ENCODE results near the gene ATF6. TPM values are rescaled to one million over a fixed set of nuclear protein-coding genes. Genes with fewer than 3 reads are reported as not detected.

ATF6 gene
- total RNA-seq, 1 experiment from 2014 or later = 10.6 TPM

DNA sequence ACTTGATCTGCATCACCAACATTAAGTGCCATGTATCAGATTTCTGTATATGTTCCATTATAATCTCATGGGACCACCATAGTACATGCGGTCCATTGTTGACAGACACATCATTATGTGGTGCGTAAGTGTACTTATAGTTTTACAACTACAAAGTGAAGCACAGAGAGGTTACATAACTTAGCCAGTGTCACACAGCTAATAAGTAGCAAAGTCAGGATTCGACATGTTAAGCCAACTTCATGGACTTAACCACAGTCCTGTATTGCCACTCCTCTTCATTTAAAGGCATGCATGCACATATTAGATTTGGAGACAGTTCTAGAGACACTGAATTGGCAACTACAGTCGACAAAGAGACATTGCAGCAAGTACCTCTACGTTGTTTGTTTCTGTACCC is 120.5 kb downstream of the ATF6 start:
- DNase-seq (ENCODE audit: low spot score) (no peak), ATAC-seq (no peak)
- H3K4me1 Mint-ChIP-seq = peaks cover 3% of the 10 kb centered on the region; the same call in 1 of the 2 replicates
- no peaks in the 10 kb centered on the region; the same call in 1 of the 2 replicates for H3K36me3 Mint-ChIP-seq
- H3K27ac Mint-ChIP-seq = no peak overlapping the region
- H3K4me3 Mint-ChIP-seq = no peak overlapping the region
- ChIA-PET CTCF (no interaction called here), POLR2A (no interaction called here)
- H3K9me3 Mint-ChIP-seq = no peaks in the 10 kb centered on the region
- no peak for TF ChIP-seq RELA (CRISPR knock-in tag; IDR thresholded peaks at IDR 0.05; ENCODE audit: borderline replicate concordance)
- no peak for TF ChIP-seq ZBTB21 (CRISPR knock-in tag; IDR thresholded peaks at IDR 0.05; ENCODE audit: borderline replicate concordance)
- TF ChIP-seq NFE2L1 (CRISPR knock-in tag; IDR thresholded peaks at IDR 0.05) = no peak
- no peak for TF ChIP-seq ZNF671 (CRISPR knock-in tag; IDR thresholded peaks at IDR 0.05)
- no peak for TF ChIP-seq ELF4 (CRISPR knock-in tag; IDR thresholded peaks at IDR 0.05; ENCODE audit: low read depth)
- TF ChIP-seq, protein P1, sequence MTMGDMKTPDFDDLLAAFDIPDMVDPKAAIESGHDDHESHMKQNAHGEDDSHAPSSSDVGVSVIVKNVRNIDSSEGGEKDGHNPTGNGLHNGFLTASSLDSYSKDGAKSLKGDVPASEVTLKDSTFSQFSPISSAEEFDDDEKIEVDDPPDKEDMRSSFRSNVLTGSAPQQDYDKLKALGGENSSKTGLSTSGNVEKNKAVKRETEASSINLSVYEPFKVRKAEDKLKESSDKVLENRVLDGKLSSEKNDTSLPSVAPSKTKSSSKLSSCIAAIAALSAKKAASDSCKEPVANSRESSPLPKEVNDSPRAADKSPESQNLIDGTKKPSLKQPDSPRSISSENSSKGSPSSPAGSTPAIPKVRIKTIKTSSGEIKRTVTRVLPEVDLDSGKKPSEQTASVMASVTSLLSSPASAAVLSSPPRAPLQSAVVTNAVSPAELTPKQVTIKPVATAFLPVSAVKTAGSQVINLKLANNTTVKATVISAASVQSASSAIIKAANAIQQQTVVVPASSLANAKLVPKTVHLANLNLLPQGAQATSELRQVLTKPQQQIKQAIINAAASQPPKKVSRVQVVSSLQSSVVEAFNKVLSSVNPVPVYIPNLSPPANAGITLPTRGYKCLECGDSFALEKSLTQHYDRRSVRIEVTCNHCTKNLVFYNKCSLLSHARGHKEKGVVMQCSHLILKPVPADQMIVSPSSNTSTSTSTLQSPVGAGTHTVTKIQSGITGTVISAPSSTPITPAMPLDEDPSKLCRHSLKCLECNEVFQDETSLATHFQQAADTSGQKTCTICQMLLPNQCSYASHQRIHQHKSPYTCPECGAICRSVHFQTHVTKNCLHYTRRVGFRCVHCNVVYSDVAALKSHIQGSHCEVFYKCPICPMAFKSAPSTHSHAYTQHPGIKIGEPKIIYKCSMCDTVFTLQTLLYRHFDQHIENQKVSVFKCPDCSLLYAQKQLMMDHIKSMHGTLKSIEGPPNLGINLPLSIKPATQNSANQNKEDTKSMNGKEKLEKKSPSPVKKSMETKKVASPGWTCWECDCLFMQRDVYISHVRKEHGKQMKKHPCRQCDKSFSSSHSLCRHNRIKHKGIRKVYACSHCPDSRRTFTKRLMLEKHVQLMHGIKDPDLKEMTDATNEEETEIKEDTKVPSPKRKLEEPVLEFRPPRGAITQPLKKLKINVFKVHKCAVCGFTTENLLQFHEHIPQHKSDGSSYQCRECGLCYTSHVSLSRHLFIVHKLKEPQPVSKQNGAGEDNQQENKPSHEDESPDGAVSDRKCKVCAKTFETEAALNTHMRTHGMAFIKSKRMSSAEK (CRISPR knock-in tag; IDR thresholded peaks at IDR 0.05; ENCODE audit: borderline replicate concordance) = no peak
- TF ChIP-seq, protein P2, sequence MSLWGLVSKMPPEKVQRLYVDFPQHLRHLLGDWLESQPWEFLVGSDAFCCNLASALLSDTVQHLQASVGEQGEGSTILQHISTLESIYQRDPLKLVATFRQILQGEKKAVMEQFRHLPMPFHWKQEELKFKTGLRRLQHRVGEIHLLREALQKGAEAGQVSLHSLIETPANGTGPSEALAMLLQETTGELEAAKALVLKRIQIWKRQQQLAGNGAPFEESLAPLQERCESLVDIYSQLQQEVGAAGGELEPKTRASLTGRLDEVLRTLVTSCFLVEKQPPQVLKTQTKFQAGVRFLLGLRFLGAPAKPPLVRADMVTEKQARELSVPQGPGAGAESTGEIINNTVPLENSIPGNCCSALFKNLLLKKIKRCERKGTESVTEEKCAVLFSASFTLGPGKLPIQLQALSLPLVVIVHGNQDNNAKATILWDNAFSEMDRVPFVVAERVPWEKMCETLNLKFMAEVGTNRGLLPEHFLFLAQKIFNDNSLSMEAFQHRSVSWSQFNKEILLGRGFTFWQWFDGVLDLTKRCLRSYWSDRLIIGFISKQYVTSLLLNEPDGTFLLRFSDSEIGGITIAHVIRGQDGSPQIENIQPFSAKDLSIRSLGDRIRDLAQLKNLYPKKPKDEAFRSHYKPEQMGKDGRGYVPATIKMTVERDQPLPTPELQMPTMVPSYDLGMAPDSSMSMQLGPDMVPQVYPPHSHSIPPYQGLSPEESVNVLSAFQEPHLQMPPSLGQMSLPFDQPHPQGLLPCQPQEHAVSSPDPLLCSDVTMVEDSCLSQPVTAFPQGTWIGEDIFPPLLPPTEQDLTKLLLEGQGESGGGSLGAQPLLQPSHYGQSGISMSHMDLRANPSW (CRISPR knock-in tag; conservative IDR thresholded peaks at IDR 0.05; ENCODE audit: low read depth) = no peak
- no peaks in the 10 kb centered on the region for H3K27me3 Mint-ChIP-seq (ENCODE audit: low read depth)

DNA sequence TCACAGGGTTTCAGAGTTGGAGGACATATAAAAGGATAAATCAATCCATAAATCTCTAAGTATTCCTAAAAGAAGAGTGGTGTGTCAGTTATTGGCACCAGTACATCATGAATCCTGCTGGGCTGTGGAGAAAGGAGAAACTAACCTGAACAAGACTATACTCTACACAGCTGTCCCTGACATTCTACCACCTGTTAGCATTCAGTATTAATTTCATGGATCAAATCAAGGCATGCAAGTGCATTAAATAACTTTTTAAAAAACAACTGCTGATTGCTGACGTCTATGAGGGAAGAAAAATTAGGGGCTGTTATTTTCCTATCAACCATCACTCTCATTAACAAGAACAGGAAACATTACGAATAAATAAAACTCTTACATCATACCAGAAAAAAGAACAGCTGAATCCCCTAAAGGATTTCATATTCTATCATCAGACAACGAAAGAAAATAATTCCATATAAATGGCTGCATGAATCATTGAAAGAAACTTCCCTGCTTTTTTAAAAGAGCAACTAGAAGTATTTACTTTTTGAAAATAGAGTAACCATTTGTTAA is 121.7 kb downstream of the ATF6 start:
- Mint-ChIP-seq H3K27me3 (ENCODE audit: low read depth) (no peaks in the 10 kb centered on the region), H3K36me3 (no peaks in the 10 kb centered on the region; the same call in 1 of the 2 replicates), H3K4me3 (no peak overlapping the region), H3K9me3 (no peaks in the 10 kb centered on the region), H3K4me1 (peaks cover 3% of the 10 kb centered on the region; the same call in 1 of the 2 replicates), H3K27ac (no peak overlapping the region)
- no peak for TF ChIP-seq ZBTB21 (CRISPR knock-in tag; IDR thresholded peaks at IDR 0.05; ENCODE audit: borderline replicate concordance)
- TF ChIP-seq ZNF317 (CRISPR knock-in tag; IDR thresholded peaks at IDR 0.05; ENCODE audit: borderline replicate concordance, low read depth) = no peak
- TF ChIP-seq, protein P3, sequence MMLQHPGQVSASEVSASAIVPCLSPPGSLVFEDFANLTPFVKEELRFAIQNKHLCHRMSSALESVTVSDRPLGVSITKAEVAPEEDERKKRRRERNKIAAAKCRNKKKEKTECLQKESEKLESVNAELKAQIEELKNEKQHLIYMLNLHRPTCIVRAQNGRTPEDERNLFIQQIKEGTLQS (CRISPR knock-in tag; conservative IDR thresholded peaks at IDR 0.05) = no peak
- no peak for TF ChIP-seq RELA (CRISPR knock-in tag; IDR thresholded peaks at IDR 0.05; ENCODE audit: borderline replicate concordance)
- TF ChIP-seq, protein P4, sequence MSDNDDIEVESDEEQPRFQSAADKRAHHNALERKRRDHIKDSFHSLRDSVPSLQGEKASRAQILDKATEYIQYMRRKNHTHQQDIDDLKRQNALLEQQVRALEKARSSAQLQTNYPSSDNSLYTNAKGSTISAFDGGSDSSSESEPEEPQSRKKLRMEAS (CRISPR knock-in tag; IDR thresholded peaks at IDR 0.05) = no peak
- TF ChIP-seq, protein P5, sequence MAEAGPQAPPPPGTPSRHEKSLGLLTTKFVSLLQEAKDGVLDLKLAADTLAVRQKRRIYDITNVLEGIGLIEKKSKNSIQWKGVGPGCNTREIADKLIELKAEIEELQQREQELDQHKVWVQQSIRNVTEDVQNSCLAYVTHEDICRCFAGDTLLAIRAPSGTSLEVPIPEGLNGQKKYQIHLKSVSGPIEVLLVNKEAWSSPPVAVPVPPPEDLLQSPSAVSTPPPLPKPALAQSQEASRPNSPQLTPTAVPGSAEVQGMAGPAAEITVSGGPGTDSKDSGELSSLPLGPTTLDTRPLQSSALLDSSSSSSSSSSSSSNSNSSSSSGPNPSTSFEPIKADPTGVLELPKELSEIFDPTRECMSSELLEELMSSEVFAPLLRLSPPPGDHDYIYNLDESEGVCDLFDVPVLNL (CRISPR knock-in tag; IDR thresholded peaks at IDR 0.05; ENCODE audit: borderline replicate concordance, low read depth) = no peak
- TF ChIP-seq TEAD1 (CRISPR knock-in tag; IDR thresholded peaks at IDR 0.05) = no peak
- TF ChIP-seq NR3C1 (CRISPR knock-in tag; conservative IDR thresholded peaks at IDR 0.05; ENCODE audit: low read depth) = no peak
- TF ChIP-seq CREB1 (CRISPR knock-in tag; IDR thresholded peaks at IDR 0.05) = no peak
- CTCF ChIA-PET = no interaction called here
- POLR2A ChIA-PET = no interaction called here
- no peak for DNase-seq (ENCODE audit: low spot score)
- ATAC-seq = no peak

All from WTC11 (cell line).